ENCODE data around the gene CCP110.
"Not testable (repeated sequence)": the region's sequence is repeated elsewhere in the genome, so short reads cannot be mapped to it uniquely, and the experiment has no call there.

Gene CCP110

GRCh38 chr16:19512297-19512696, 11.4 kb upstream of the CCP110 start:
- no peak for FAIRE-seq

- no peak for FAIRE-seq
These were observed 10.2 kb upstream of the CCP110 start for GRCh38 chr16:19513377-19514053.

DNA sequence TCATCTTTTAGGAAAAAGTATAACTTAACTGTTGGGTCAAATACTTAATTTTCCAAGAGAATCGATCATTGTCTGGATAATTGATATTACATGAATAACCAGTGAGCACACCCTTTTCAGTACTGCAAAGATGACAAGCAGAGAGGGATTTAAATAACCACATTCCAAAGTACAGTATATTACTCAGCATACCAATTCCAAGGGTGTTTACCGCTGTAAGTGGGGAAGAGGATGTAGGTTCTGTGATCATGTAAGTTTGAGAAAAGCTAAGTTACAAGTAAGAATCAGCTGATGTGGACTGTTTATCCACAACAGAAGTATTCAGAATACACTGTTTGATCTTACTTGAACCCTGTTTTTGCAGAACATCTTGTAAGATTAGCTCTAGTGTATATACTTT, 8.0 kb upstream of the CCP110 start:
- no peak for FAIRE-seq

- no peak for FAIRE-seq
These were observed 6.2 kb upstream of the CCP110 start for GRCh38 chr16:19517424-19518089.

DNA sequence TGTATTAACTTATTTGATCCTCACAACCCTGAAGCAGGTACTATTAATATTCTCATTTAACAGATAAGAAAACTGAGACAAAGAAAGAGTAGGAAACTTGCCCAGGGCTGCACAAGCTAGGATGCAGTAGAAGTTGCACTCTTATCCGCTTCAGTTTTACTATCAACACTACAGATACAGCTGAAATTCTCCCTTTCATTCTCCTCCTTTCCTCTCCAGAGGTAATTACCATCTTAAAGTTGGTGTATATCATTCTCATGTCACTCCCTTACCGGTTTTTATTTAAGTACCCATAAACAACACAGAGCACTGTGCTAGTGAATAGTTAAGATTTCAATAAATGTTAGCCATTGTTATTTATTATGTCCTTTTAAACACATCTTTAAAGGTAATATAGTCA, 5.4 kb upstream of the CCP110 start:
- no peak for FAIRE-seq

GRCh38 chr16:19520861-19521331, 2.8 kb upstream of the CCP110 start:
- FAIRE-seq: no peak

- peak; percentile 90 for FAIRE-seq
These were observed 2.0 kb upstream of the CCP110 start, which contains the start of gene GDE1 for GRCh38 chr16:19521471-19522396. Gene GDE1, minus strand, starts transcription at chr16:19522098. Its CDS starts 134 bp downstream, at chr16:19521964.

DNA sequence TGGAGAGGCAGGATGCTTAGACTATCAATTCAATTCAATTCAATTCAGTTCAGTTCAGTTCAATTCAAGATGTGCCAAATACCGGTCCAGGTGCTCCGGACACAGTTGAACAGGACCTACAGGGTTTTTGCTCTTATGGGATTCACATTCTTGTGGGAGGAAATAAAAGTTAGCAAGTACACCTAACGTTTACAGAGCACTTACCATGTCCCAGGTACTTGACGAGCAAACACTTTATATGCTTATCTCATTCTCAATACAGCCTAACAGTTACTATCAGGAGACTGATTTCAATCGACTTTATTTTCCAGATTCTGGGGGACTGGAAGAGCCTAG, 1.4 kb upstream of the CCP110 start:
- FAIRE-seq: no peak

DNA sequence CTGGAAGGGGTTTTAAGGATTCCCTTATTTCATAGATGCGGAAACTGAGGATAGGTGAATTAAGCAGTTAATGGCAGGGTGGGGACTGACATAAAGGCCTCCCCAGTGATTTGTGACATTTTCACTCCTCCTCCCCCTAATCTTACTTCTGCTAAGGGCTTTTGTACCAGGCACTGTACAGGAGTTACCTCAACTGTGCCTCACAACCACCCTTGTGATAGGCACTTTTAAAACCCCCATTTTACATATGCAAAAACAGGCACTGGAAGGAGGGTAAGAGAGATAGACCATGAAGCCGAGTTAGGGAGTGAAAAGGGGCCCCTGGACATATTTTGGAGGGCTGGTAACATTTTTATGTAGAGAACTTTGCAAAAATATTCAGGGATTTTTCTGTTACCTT, 982 bp upstream of the CCP110 start:
- no peak for FAIRE-seq

- no peak for FAIRE-seq
These were observed 571 bp upstream of the CCP110 start for GRCh38 chr16:19523184-19523558.

DNA sequence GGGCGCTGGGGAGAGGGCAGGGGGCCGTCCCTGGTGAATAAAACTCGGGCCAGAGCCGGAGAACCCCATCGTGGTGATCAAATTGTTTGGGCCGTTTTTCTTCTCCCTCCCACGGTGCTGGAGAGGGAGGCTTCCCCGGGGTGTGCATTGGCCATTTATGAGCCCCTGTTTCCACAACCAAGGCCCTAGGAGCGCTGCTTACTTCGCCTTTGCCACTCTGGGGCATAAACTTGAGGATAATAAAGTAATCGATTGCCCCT, 544 bp downstream of the CCP110 start:
- FAIRE-seq: no peak

DNA sequence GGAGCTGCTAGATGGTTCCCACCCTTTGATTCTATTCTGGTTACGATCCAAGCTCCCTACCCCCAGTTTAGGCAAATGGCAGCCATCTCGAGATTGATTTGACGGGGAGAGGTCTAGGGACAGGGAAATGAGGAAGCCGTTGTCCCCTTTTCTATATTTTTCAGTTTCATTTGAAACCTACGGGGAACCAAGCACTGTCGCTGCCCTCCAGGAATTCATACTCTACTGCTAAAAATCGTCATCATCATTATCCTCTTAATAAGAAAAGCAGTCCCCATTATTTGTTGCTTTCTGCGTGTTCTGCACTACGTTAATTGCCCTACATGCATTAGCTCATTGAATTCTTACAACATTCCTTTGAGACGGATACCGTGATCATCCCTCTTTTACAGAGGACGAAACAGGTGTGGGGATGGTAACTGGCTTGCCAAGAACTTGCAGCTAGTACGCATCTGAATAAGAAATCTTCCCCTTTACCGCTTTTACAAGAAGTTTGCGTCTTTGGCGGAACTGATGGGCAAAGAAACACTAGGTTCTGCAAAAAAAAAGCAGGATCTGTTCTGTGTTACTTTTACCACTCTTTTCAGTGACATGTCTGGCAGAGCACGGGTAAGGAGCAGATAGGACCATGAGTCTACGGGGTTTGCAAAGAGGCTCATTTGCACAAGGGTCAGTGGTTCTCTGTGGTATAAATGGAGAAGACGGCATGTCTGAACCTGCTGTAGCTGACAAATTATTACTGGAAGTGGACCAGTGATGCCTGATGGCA, 1.1 kb downstream of the CCP110 start:
- FAIRE-seq: no peak

DNA sequence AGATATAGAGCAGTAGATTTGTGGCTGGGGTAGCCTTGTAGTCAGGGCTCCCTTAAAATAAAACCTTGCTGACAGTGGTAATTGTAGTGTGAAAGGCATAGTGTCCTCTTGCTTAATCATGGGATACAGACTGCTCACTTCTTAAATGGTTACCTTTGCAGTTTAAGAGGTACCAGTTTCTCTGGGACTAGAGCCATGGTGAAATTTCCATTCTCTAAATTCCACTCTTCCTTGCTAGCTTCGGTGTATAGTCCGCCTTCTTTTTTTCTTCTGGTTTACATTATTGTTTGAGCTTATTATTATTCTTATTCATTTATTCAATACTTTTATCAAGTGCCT, 1.6 kb downstream of the CCP110 start:
- no peak for FAIRE-seq

DNA sequence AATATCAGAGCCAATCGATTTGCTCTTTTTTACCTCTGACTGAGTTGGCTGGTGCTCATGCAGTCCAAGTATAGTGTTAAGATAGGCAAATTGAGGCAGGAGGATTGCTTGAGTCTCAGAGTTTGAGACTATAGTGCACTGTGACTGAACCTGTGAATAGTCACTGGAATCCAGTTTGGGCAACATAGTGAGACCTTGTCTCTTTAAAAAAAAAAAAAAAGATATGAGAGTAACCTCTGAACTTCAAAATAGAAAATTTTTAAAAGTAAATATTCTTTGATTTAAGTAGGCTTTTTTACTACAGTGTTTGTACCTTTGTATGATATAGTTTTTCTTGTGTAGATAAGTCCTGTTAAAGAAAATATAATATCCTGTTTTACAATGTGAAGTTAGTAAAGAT, 3.4 kb downstream of the CCP110 start:
- no peak for FAIRE-seq

GRCh38 chr16:19528666-19529065, 4.9 kb downstream of the CCP110 start:
- FAIRE-seq: no peak

GRCh38 chr16:19532601-19533000, 8.9 kb downstream of the CCP110 start:
- FAIRE-seq: no peak

- peak; percentile 53 for FAIRE-seq
These were observed 16.7 kb downstream of the CCP110 start for GRCh38 chr16:19540241-19540970.

- no peak for FAIRE-seq
These were observed 18.5 kb downstream of the CCP110 start for GRCh38 chr16:19542138-19542821.

GRCh38 chr16:19543278-19543996, 19.7 kb downstream of the CCP110 start:
- not testable (repeated sequence) for FAIRE-seq

GRCh38 chr16:19548144-19548543, 24.4 kb downstream of the CCP110 start:
- no peak for FAIRE-seq

DNA sequence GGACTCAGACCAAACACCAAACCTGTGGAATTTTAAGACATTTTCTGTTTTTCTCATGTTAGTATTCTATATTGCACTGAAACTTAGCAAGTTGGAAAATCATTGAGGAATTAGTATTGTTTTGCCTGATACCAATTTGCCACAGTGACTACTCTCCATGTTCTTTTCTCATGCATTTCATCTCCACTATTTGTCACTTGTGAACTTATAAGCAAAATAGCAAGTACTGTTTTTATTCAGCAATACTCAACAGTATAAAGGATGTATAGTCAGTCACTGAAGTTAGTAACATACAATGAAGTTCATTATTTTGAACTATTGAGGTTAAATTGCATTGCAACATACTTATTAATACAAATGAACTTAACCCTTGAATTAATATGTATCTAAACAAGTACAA, 25.9 kb downstream of the CCP110 start:
- FAIRE-seq: no peak
